Muscle layer of duodenum (tissue), 2 donors: ENCODE results near the gene GBE1.
"Not testable (repeated sequence)": the region's sequence is repeated elsewhere in the genome, so short reads cannot be mapped to it uniquely, and the experiment has no call there.

Experiments
- H3K27ac ChIP-seq: one replicate; pipeline ENCODE4 v1.7.0; 2013; ENCODE audit warnings: mild to moderate bottlenecking, low read length
- H3K27me3 ChIP-seq: one replicate; pipeline ENCODE4 v1.7.0; 2013; ENCODE audit warnings: low read depth, mild to moderate bottlenecking, control low read depth, low read length
- H3K36me3 ChIP-seq, 2 donors: one replicate each; pipeline ENCODE4 v1.7.0; 2013; ENCODE audit warnings: low read length in 2 of 2, control low read depth in 1 of 2, mild to moderate bottlenecking in 1 of 2; ENCODE audit not compliant: insufficient read depth in 2 of 2, control insufficient read depth in 1 of 2
- H3K4me1 ChIP-seq, 2 donors: one replicate each; pipeline ENCODE4 v1.7.0; 2013; ENCODE audit warnings: low read length in 2 of 2, mild to moderate bottlenecking in 2 of 2, control low read depth in 1 of 2, moderate library complexity in 1 of 2; ENCODE audit not compliant: insufficient read depth in 2 of 2, control insufficient read depth in 1 of 2
- H3K4me3 ChIP-seq, 2 donors: one replicate each; pipeline ENCODE4 v1.7.0; 2013; ENCODE audit warnings: low read length in 2 of 2, low read depth in 1 of 2, mild to moderate bottlenecking in 1 of 2
- H3K9me3 ChIP-seq, 2 donors: one replicate each; pipeline ENCODE4 v1.7.0; 2013; ENCODE audit warnings: low read length in 2 of 2, control low read depth in 1 of 2, mild to moderate bottlenecking in 1 of 2; ENCODE audit not compliant: control insufficient read depth in 1 of 2
- donor health status: healthy.

Gene GBE1

DNA sequence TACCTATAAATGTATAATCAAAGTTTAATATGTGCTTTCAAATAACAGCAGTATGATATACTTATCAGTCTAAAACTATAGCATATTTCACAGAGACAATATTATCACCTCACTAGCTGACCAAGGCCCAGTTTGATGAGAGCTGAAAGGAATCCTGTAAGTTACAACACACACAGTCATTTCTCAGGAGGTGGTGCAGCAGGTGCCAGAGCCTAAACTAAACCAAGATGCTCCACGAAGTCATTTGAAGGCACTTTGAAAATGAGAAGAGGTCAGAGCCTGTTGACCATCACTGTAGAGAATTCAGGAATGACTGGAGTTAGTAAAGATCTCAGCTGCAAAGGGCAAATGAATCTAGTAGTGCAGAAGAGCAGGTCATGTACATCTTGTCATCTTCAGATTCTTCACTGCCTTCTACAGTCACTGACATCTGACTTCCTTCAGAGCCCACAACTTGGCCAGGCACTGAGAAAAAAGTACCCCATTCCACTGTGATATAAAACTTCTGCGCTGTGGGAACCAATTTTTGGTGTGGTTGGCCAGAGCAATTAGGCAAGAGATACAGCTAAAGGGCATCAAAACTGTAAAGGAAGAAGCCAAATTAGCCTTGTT, 7.9 kb downstream of the GBE1 start:
- Histone ChIP-seq H3K36me3 (peaks cover 4 to 8% of the 10 kb centered on the region in 2 donors), H3K9me3 (no peaks in the 10 kb centered on the region), H3K4me3 (no peak overlapping the region), H3K27me3 (no peaks in the 10 kb centered on the region), H3K27ac (no peak overlapping the region), H3K4me1 (peaks cover 0 to 5% of the 10 kb centered on the region in 2 donors)

DNA sequence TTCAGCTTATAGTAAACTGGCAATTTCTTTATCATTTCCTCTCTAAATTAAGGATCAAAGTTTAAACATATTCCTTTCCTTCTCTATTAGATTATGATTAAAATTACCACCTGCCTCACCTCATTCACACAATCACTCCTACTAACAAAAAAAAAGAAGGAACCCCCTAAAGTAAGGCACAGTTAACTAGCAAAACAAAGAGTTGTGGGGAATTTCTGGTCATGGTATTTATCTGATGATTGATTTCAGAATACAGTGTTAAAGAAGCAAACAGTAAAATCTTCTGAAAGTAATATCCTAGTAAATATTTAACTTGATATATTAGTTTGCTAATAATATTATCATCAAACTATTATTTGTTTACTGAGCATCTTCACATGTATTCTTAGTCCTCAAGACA, 8.8 kb downstream of the GBE1 start:
- H3K27ac ChIP-seq, result no peak overlapping the region
- no peaks in the 10 kb centered on the region for H3K4me1 ChIP-seq
- H3K27me3 ChIP-seq, result no peaks in the 10 kb centered on the region
- H3K9me3 ChIP-seq, result no peaks in the 10 kb centered on the region
- H3K4me3 ChIP-seq, result no peak overlapping the region
- peaks cover 4 to 8% of the 10 kb centered on the region in 2 donors for H3K36me3 ChIP-seq

DNA sequence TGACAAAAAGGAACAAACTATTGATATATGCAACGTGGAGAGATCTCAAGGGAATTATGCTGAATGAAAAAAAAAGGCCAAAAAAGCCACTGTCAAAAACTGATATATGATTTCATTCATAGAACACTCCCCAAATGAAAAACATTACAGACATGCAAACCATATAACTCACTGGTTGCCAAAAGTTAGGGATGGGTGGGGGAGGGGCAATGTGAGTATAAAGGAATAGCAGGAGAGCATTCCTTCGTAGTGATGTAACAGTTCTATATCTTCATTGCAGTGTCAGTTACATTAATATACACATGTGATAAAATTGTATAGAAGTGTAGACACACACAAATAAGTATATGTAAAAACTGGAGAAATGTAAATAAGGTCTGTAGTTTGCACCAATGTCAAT, 12.2 kb downstream of the GBE1 start:
- Histone ChIP-seq H3K4me3 (no peak overlapping the region), H3K27ac (no peak overlapping the region), H3K36me3 (peaks cover 0 to 8% of the 10 kb centered on the region in 2 donors), H3K4me1 (peaks cover 0 to 7% of the 10 kb centered on the region in 2 donors), H3K9me3 (no peaks in the 10 kb centered on the region), H3K27me3 (no peaks in the 10 kb centered on the region)

DNA sequence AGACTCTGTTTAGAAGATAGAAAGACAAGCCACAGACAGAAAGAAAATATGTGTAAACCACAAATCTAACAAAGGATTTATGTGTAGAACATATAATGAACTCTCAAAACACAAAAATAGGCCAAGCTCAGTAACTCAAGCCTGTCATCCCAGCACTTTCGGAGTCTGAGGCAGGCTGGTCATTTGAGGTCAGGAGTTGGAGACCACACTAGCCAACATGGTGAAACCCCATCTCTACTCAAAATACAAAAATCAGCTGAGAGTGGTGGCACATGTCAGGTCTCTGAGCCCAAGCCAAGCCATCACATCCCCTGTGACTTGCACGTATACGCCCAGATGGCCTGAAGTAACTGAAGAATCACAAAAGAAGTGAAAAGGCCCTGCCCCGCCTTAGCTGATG, 14.2 kb downstream of the GBE1 start:
- peaks cover 4 to 12% of the 10 kb centered on the region in 2 donors for H3K4me1 ChIP-seq
- H3K27ac ChIP-seq, H3K9me3 ChIP-seq, H3K36me3 ChIP-seq, H3K27me3 ChIP-seq, H3K4me3 ChIP-seq: not testable (repeated sequence)

DNA sequence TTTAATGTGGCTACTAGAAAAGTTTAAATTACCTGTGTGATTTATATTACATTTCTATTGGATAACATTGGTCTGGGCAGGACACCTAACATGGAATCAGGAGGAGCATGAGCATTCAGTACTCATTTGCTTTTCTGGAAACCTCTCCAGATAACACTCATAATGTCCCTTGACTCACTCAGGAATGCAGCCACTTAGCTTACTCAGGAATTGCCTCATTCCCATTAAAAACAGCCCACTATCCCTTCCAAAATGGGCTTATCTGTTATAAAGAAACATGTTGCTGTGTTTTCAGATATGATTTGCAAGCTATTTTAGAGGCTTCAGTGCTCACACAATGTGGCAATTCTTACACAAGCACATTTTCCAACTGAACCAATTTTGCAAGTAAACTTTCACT, 17.1 kb downstream of the GBE1 start:
- Histone ChIP-seq H3K4me1 (peaks cover 4 to 12% of the 10 kb centered on the region in 2 donors), H3K27ac (peak overlapping the region; percentile 89), H3K4me3 (no peak overlapping the region), H3K9me3 (no peaks in the 10 kb centered on the region), H3K27me3 (no peaks in the 10 kb centered on the region), H3K36me3 (peaks cover 1 to 8% of the 10 kb centered on the region in 2 donors)

DNA sequence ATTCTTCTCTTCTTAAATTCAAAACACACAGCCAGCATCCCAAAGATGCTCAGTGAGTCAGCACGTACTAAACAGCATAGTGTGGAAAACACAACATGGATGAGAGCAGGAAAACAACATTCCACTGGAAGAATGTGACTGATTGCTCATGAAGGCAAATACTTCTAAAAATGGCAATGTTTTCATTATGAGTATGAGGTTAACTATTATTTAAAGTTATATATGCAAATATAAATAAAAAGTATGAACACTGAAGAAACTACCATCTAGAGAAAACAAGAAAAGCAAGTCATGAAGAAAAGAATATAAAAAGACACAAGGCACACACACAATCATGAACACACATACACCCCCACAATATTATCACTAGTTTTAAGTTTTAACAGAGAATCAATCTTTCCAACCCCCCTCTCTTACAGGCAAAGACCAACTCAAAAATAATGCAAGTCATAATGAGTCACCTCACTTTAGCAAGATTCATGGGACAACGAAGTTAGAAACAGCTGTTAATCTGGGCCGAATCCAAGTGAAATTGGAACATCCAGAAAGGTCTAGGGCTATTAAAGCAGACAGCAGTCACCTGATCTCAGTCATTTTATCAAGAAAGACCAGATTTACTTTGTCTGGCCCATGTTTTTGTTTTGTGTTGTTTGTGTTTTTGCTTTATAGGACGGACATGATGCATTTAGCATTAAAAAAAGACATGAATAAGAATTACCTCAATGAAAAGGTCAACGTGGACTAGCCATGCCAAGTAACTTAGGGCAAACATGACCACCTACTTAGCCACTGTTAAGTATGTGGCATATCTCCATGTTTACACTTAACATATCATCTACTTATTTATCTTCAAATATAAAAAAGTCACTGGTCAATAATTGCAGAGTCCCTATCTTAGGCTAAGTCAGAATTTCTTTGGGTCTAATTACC, 18.1 kb downstream of the GBE1 start:
- Histone ChIP-seq H3K4me3 (no peak overlapping the region), H3K4me1 (peaks cover 4 to 12% of the 10 kb centered on the region in 2 donors), H3K36me3 (peaks cover 0 to 8% of the 10 kb centered on the region in 2 donors), H3K9me3 (no peaks in the 10 kb centered on the region), H3K27ac (peak overlapping the region; percentile 89), H3K27me3 (no peaks in the 10 kb centered on the region)

DNA sequence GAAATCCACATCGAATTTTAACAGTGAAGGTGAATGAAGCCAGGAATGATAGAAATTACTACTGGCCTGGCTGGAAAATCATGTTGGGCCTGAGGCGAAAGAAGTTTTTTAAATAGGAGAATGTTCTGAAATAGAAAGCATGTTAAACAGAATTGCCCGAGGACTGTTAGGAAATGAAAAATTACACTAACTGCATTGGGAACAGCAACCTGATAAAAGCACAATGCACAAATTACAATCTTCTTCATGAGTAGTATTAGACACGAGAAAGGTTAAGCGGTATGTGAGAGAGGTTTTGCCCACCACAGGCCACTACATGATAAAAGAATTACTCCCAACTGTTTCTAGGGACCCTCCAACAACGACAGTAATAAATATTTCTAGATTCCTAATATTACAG, 18.9 kb downstream of the GBE1 start:
- Histone ChIP-seq H3K9me3 (no peaks in the 10 kb centered on the region), H3K27ac (peak overlapping the region; percentile 73), H3K36me3 (peaks cover 0 to 8% of the 10 kb centered on the region in 2 donors), H3K27me3 (no peaks in the 10 kb centered on the region), H3K4me3 (no peak overlapping the region), H3K4me1 (peaks cover 4 to 12% of the 10 kb centered on the region in 2 donors)

DNA sequence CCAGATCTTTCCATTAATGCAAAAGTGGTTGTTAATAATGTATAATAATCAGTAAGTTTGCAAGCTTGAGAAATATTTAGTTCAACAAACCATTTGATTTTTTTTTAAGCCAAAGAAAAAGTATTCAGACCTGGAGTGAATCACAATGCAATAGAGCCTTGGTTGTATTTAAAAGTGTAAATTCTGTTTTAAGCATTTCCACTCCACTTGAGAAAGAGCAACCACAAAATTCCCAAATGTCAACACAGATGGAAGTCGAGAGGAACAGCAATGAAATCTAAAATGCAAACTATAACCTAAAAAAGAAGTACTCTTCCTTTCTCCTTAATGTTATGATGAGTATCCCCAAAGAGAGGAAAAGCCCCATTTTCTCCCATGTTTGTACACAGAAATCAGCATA, 20.2 kb downstream of the GBE1 start:
- Histone ChIP-seq H3K27ac (no peak overlapping the region), H3K27me3 (no peaks in the 10 kb centered on the region), H3K36me3 (peaks cover 0 to 8% of the 10 kb centered on the region in 2 donors), H3K4me3 (no peak overlapping the region), H3K4me1 (peaks cover 4 to 12% of the 10 kb centered on the region in 2 donors), H3K9me3 (no peaks in the 10 kb centered on the region)

DNA sequence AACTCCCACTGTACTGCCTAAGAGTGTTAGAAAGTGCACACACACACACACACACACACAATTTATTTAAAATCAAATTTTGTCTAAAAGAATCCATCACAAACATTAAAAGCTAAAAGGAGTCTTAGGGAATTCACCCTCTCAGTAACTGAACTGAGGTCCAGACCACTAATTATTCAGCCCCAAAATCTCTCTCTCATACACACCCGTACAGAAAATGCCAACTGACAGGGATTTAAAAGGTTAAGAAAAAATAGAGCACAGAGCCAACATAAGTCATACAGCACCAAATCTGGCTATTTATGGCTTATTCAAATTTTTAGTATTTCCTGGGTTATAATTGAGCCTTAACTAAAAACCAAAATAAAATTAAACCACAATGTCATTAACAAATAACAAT, 20.7 kb downstream of the GBE1 start:
- no peaks in the 10 kb centered on the region for H3K9me3 ChIP-seq
- H3K36me3 ChIP-seq, result peaks cover 0 to 8% of the 10 kb centered on the region in 2 donors
- no peak overlapping the region for H3K4me3 ChIP-seq
- H3K27me3 ChIP-seq, result no peaks in the 10 kb centered on the region
- H3K27ac ChIP-seq, result no peak overlapping the region
- peaks cover 4 to 12% of the 10 kb centered on the region in 2 donors for H3K4me1 ChIP-seq

DNA sequence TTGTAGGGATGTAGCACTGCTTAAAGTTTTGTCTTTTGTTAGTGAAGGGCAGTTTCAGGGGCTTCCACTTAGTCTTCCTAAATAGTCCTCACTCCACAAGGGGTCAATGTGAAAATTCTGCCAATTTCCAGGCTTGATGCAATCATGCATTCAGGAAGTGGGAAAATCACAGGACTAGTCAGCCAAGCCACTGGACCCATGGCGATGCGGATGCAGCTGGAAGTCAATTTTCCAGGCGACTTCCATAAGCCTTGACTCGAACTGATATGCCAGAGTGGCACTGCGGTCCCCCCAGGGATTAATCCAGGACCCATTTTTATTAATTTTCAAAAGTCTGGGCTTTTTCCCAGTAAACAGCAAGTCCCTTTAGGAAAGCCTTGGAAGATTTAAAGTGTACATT, 26.1 kb downstream of the GBE1 start:
- H3K36me3 ChIP-seq, result no peaks in the 10 kb centered on the region
- no peaks in the 10 kb centered on the region for H3K9me3 ChIP-seq
- no peak overlapping the region for H3K4me3 ChIP-seq
- H3K4me1 ChIP-seq, result no peaks in the 10 kb centered on the region
- H3K27me3 ChIP-seq, result no peaks in the 10 kb centered on the region
- no peak overlapping the region for H3K27ac ChIP-seq

DNA sequence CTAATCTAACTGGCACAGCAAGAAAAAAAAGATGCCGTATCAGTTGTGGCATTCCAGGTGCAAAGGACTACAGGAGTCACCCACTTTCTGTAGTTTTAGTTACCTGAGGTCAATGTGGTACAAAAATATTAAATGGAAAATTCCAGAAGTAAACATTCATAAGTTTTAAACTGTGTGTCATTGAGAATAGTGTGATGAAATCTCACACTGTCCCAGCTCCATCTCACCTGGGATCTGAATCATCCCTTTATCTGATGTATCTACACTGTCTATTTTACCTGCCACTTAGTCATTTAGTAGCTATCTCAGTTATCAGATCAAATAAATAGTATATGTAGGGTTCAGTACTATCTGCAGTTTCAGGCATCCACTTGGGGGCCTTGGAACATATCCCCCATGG, 26.7 kb downstream of the GBE1 start:
- Histone ChIP-seq H3K9me3 (no peaks in the 10 kb centered on the region), H3K4me3 (no peak overlapping the region), H3K27ac (no peak overlapping the region), H3K4me1 (no peaks in the 10 kb centered on the region), H3K36me3 (no peaks in the 10 kb centered on the region), H3K27me3 (no peaks in the 10 kb centered on the region)
